ENCODE data around the gene MYH9.

DNA sequence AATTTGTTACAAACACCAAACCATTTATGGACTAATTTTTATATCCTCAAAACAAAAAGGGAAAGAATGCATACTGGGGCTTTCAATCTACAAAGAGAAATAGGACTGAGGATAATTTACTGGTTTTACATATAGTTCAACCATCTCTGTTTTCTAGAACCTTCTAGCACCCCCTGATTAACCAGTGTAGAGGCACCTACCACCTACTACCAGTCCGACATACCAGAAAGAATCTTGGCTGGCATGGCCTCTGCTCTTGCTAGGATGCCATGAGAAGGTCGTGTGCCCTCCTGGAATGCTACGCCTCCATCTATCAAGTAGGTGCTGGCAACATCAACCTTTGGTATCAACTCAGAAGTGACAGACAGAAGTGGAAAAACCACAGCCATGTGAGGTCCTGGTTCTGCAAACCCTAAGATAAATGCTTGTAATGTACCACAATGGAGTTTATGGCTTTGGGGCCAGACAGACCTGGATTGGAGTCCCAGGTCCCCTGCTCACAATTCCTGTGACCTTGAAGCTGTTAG lies 28.2 kb downstream of the MYH9 start:
- TF ChIP-seq, protein P1, sequence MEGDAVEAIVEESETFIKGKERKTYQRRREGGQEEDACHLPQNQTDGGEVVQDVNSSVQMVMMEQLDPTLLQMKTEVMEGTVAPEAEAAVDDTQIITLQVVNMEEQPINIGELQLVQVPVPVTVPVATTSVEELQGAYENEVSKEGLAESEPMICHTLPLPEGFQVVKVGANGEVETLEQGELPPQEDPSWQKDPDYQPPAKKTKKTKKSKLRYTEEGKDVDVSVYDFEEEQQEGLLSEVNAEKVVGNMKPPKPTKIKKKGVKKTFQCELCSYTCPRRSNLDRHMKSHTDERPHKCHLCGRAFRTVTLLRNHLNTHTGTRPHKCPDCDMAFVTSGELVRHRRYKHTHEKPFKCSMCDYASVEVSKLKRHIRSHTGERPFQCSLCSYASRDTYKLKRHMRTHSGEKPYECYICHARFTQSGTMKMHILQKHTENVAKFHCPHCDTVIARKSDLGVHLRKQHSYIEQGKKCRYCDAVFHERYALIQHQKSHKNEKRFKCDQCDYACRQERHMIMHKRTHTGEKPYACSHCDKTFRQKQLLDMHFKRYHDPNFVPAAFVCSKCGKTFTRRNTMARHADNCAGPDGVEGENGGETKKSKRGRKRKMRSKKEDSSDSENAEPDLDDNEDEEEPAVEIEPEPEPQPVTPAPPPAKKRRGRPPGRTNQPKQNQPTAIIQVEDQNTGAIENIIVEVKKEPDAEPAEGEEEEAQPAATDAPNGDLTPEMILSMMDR (IDR thresholded peaks at IDR 0.05), result no peak
- TF ChIP-seq EZH2 (IDR thresholded peaks at IDR 0.05; ENCODE audit: borderline replicate concordance, insufficient read depth, low read depth, low read length, poor library complexity, severe bottlenecking), result no peak
